ENCODE data around the gene DNAJC5. TPM values are rescaled to one million over a fixed set of nuclear protein-coding genes. Genes with fewer than 3 reads are reported as not detected.

The DNAJC5 gene
- total RNA-seq, 2 experiments from 2014 or later = 27.5 to 27.7 TPM

DNA sequence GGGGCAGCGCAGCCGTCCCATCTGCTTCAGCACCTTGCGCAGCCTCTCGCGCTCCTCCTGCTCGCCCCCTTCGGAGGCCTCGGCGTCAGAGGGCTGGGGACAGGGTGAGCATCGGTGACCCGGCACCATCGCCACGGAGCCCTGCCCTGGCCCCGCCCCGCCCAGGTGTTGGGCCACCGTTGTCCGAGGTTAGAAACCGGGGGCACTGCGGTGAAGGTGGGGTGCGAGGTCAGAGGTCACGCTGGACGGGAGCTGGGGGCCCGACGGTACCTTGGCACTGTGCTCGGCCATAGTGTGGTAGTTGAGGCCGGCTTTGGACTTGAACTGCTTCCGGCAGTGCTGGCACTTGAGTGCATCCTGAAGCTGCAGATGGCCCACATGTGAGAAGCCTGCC, 68.4 kb downstream of the DNAJC5 start:
- Histone ChIP-seq H3K79me2 (ENCODE audit: insufficient read depth, low read depth, low read length) (no peaks in the 10 kb centered on the region), H3K36me3 (ENCODE audit: insufficient read depth, low read length) (no peaks in the 10 kb centered on the region), H3K4me2 (ENCODE audit: low read length) (no peak overlapping the region), H3K9me2 (ENCODE audit: insufficient read depth, low read length) (no peaks in the 10 kb centered on the region), H3K9me3 (ENCODE audit: low read length) (no peaks in the 10 kb centered on the region), H4K20me1 (ENCODE audit: insufficient read depth, low read length) (no peaks in the 10 kb centered on the region), H3K4me3 (ENCODE audit: low read depth, low read length, poor library complexity, severe bottlenecking) (no peak overlapping the region), H3K4me1 (ENCODE audit: insufficient read depth, low read length, poor library complexity, severe bottlenecking) (peaks cover 3% of the 10 kb centered on the region), H3K27ac (ENCODE audit: low read depth, low read length, poor library complexity, severe bottlenecking) (no peak overlapping the region), H2AFZ (ENCODE audit: low read length) (no peak overlapping the region)
- no TSS peak for BruUV-seq (replicated peaks)
- ChIA-PET POLR2A (no interaction called here), CTCF (ENCODE audit: unreplicated experiment) (no interaction called here)
- intact Hi-C loops (cut with micrococcal nuclease; ENCODE audit: unreplicated experiment) = no loop called here
- no peak for DNase-seq (ENCODE audit: low spot score)
- no peak for TF ChIP-seq EZH2phosphoT487 (IDR thresholded peaks at IDR 0.05; ENCODE audit: borderline replicate concordance, low read depth, low read length)
- TF ChIP-seq, protein P1, sequence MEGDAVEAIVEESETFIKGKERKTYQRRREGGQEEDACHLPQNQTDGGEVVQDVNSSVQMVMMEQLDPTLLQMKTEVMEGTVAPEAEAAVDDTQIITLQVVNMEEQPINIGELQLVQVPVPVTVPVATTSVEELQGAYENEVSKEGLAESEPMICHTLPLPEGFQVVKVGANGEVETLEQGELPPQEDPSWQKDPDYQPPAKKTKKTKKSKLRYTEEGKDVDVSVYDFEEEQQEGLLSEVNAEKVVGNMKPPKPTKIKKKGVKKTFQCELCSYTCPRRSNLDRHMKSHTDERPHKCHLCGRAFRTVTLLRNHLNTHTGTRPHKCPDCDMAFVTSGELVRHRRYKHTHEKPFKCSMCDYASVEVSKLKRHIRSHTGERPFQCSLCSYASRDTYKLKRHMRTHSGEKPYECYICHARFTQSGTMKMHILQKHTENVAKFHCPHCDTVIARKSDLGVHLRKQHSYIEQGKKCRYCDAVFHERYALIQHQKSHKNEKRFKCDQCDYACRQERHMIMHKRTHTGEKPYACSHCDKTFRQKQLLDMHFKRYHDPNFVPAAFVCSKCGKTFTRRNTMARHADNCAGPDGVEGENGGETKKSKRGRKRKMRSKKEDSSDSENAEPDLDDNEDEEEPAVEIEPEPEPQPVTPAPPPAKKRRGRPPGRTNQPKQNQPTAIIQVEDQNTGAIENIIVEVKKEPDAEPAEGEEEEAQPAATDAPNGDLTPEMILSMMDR (conservative IDR thresholded peaks at IDR 0.05; ENCODE audit: low read length) = no peak

DNA sequence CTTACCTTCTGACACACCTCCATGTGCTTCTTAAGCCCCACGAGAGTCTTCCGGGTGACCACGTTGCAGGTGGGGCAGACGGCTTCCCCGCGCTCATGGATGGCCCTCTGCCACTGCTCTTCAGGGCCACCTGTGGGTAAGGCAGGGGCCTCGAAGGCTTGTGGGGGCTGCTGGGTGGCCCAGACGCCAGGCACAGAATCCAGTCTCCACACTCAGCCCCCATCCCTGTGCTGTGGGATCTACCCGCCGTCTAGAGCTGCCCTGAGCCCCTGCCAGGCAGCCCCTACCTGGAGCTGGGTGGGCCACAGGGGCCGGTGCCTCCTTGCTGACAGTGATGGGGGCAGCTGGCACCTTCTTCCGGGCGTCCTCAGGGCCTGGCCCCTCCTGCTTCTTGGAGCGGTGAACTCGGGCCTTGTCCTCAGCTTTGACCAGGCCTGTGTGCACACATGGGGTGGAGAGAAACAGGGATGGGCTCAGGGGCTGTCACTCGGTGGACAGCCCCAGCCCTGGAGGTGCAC, 68.9 kb downstream of the DNAJC5 start:
- no peak overlapping the region for H3K4me3 ChIP-seq (ENCODE audit: low read depth, low read length, poor library complexity, severe bottlenecking)
- ChIA-PET POLR2A (no interaction called here), CTCF (ENCODE audit: unreplicated experiment) (no interaction called here)
- TF ChIP-seq EZH2phosphoT487 (IDR thresholded peaks at IDR 0.05; ENCODE audit: borderline replicate concordance, low read depth, low read length) = no peak
- TF ChIP-seq, protein P1 (conservative IDR thresholded peaks at IDR 0.05; ENCODE audit: low read length) = no peak
- H3K4me2 ChIP-seq (ENCODE audit: low read length) = no peak overlapping the region
- H3K27ac ChIP-seq (ENCODE audit: low read depth, low read length, poor library complexity, severe bottlenecking) = no peak overlapping the region
- no peaks in the 10 kb centered on the region for H3K79me2 ChIP-seq (ENCODE audit: insufficient read depth, low read depth, low read length)
- H3K36me3 ChIP-seq (ENCODE audit: insufficient read depth, low read length) = no peaks in the 10 kb centered on the region
- peaks cover 4% of the 10 kb centered on the region for H3K4me1 ChIP-seq (ENCODE audit: insufficient read depth, low read length, poor library complexity, severe bottlenecking)
- no TSS peak for BruUV-seq (replicated peaks)
- no peaks in the 10 kb centered on the region for H4K20me1 ChIP-seq (ENCODE audit: insufficient read depth, low read length)
- H2AFZ ChIP-seq (ENCODE audit: low read length) = no peak overlapping the region
- H3K9me3 ChIP-seq (ENCODE audit: low read length) = no peaks in the 10 kb centered on the region
- no peak for DNase-seq (ENCODE audit: low spot score)
- no peaks in the 10 kb centered on the region for H3K9me2 ChIP-seq (ENCODE audit: insufficient read depth, low read length)
- intact Hi-C loops (cut with micrococcal nuclease; ENCODE audit: unreplicated experiment) = no loop called here

DNA sequence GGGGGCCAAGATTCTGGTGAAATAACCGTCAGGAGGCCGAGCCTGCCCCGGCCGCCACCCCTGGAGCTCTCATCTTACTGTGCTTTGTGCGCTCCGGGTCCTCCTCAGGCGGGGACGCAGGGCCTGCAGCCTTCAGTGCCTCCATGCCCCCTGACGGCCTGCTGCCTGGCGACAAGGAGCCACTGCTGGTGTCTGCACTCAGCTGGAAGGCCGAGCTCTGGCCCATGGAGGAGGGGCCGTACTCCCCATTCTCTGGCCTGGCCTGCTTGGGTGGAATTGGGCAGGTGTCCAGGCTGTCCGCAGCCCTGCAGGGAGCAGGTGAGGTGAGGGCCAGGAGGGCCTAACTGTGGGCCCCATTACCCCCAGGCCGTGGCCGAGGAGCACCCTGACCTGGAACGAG, 69.5 kb downstream of the DNAJC5 start:
- Histone ChIP-seq H3K27ac (ENCODE audit: low read depth, low read length, poor library complexity, severe bottlenecking) (no peak overlapping the region), H3K4me2 (ENCODE audit: low read length) (no peak overlapping the region), H3K9me3 (ENCODE audit: low read length) (no peaks in the 10 kb centered on the region), H3K4me3 (ENCODE audit: low read depth, low read length, poor library complexity, severe bottlenecking) (no peak overlapping the region), H3K9me2 (ENCODE audit: insufficient read depth, low read length) (no peaks in the 10 kb centered on the region), H3K36me3 (ENCODE audit: insufficient read depth, low read length) (no peaks in the 10 kb centered on the region), H3K4me1 (ENCODE audit: insufficient read depth, low read length, poor library complexity, severe bottlenecking) (peaks cover 6% of the 10 kb centered on the region), H4K20me1 (ENCODE audit: insufficient read depth, low read length) (no peaks in the 10 kb centered on the region), H2AFZ (ENCODE audit: low read length) (no peak overlapping the region), H3K79me2 (ENCODE audit: insufficient read depth, low read depth, low read length) (no peaks in the 10 kb centered on the region)
- BruUV-seq (replicated peaks) = no TSS peak
- TF ChIP-seq EZH2phosphoT487 (IDR thresholded peaks at IDR 0.05; ENCODE audit: borderline replicate concordance, low read depth, low read length) = no peak
- TF ChIP-seq, protein P1 (conservative IDR thresholded peaks at IDR 0.05; ENCODE audit: low read length) = no peak
- CTCF ChIA-PET (ENCODE audit: unreplicated experiment) = no interaction called here
- intact Hi-C loops (cut with micrococcal nuclease; ENCODE audit: unreplicated experiment) = no loop called here
- POLR2A ChIA-PET = no interaction called here
- no peak for DNase-seq (ENCODE audit: low spot score)

All from OCI-LY7 (cell line).